Epithelial cell of proximal tubule (primary cell): ENCODE measurements around the gene VAV1. TPM values are rescaled to one million over a fixed set of nuclear protein-coding genes. Genes with fewer than 3 reads are reported as not detected.

ENCODE experiments used
- DNase-seq: peaks from one replicate; pipeline ENCODE4 v3.0.0-alpha.2; 2011; ENCODE audit warnings: low read depth
- H3K4me3 ChIP-seq: 2 replicates; pipeline ENCODE4 v1.5.1; 2011; ENCODE audit warnings: low read depth, mild to moderate bottlenecking, low read length
- CTCF ChIP-seq: conservative IDR thresholded peaks from 2 replicates; pipeline ENCODE4 v1.5.1; 2012; ENCODE audit warnings: low read depth, mild to moderate bottlenecking, low read length
- total RNA-seq: library from RNA; depleted of rRNA; stranded (reverse); fragments of >200 nt; gene quantifications from 2 replicates; pipeline ENCODE4 v1.2.3, GENCODE V29; 2015

Gene VAV1
- total RNA-seq, 1 donor from 2014 or later = 1.3 TPM

GRCh38 chr19:6788896-6789295 is 16.4 kb downstream of the VAV1 start:
- TF ChIP-seq CTCF = no peak
- no peak for DNase-seq
- H3K4me3 ChIP-seq = no peak overlapping the region

GRCh38 chr19:6790194-6791128 is 18.0 kb downstream of the VAV1 start:
- TF ChIP-seq CTCF = no peak
- DNase-seq = no peak
- H3K4me3 ChIP-seq = no peak overlapping the region

GRCh38 chr19:6791237-6791636 is 18.7 kb downstream of the VAV1 start:
- no peak for TF ChIP-seq CTCF
- DNase-seq = no peak
- H3K4me3 ChIP-seq = no peak overlapping the region

GRCh38 chr19:6793411-6793810 is 20.9 kb downstream of the VAV1 start:
- TF ChIP-seq CTCF = no peak
- no peak for DNase-seq
- H3K4me3 ChIP-seq = no peak overlapping the region

GRCh38 chr19:6793973-6794372 is 21.5 kb downstream of the VAV1 start:
- DNase-seq = no peak
- H3K4me3 ChIP-seq = no peak overlapping the region
- TF ChIP-seq CTCF = no peak

- no peak overlapping the region for H3K4me3 ChIP-seq
- no peak for DNase-seq
- no peak for TF ChIP-seq CTCF
These were observed 22.4 kb downstream of the VAV1 start for GRCh38 chr19:6794686-6795431.
